Measurements from ENCODE around the gene GIPC2.
"Not testable (repeated sequence)": the region's sequence is repeated elsewhere in the genome, so short reads cannot be mapped to it uniquely, and the experiment has no call there.

GIPC2 gene

GRCh38 chr1:78080767-78081166 is 35.0 kb downstream of the GIPC2 start:
- Histone ChIP-seq H4K20me1 (ENCODE audit: control insufficient read depth, insufficient read depth, low read depth, low read length) (no peaks in the 10 kb centered on the region), H3K4me3 (ENCODE audit: low read length) (no peak overlapping the region), H3K4me2 (ENCODE audit: low read length) (no peak overlapping the region), H3K27ac (ENCODE audit: low read depth, low read length) (no peak overlapping the region), H3K9me3 (ENCODE audit: control insufficient read depth, insufficient read depth, low read length) (no peaks in the 10 kb centered on the region), H3K4me1 (ENCODE audit: control insufficient read depth, low read length) (no peaks in the 10 kb centered on the region), H3K27me3 (ENCODE audit: control insufficient read depth, low read length) (peaks cover 11% of the 10 kb centered on the region), H3K79me2 (ENCODE audit: control insufficient read depth, low read length) (no peaks in the 10 kb centered on the region), H3K36me3 (ENCODE audit: control insufficient read depth, low read length) (no peaks in the 10 kb centered on the region), H3F3A (ENCODE audit: control insufficient read depth, insufficient read depth) (no peaks in the 10 kb centered on the region), H3K9me2 (replicated peaks; ENCODE audit: control insufficient read depth, low read length) (no peaks in the 10 kb centered on the region)
- TF ChIP-seq CTCF (IDR thresholded peaks at IDR 0.05; ENCODE audit: low read depth, low read length, poor library complexity, severe bottlenecking): no peak
- no peak for TF ChIP-seq EZH2phosphoT487 (IDR thresholded peaks at IDR 0.05; ENCODE audit: borderline replicate concordance, low read length)

GRCh38 chr1:78081980-78082860 is 36.5 kb downstream of the GIPC2 start:
- Histone ChIP-seq H3F3A (ENCODE audit: control insufficient read depth, insufficient read depth) (no peaks in the 10 kb centered on the region), H3K4me2 (ENCODE audit: low read length) (no peak overlapping the region), H3K27ac (ENCODE audit: low read depth, low read length) (no peak overlapping the region), H3K4me1 (ENCODE audit: control insufficient read depth, low read length) (no peaks in the 10 kb centered on the region), H3K4me3 (ENCODE audit: low read length) (no peak overlapping the region), H3K9me3 (ENCODE audit: control insufficient read depth, insufficient read depth, low read length) (no peaks in the 10 kb centered on the region), H3K79me2 (ENCODE audit: control insufficient read depth, low read length) (no peaks in the 10 kb centered on the region), H4K20me1 (ENCODE audit: control insufficient read depth, insufficient read depth, low read depth, low read length) (no peaks in the 10 kb centered on the region), H3K9me2 (replicated peaks; ENCODE audit: control insufficient read depth, low read length) (no peaks in the 10 kb centered on the region), H3K36me3 (ENCODE audit: control insufficient read depth, low read length) (no peaks in the 10 kb centered on the region), H3K27me3 (ENCODE audit: control insufficient read depth, low read length) (peaks cover 11% of the 10 kb centered on the region)
- TF ChIP-seq EZH2phosphoT487 (IDR thresholded peaks at IDR 0.05; ENCODE audit: borderline replicate concordance, low read length): no peak
- TF ChIP-seq CTCF (IDR thresholded peaks at IDR 0.05; ENCODE audit: low read depth, low read length, poor library complexity, severe bottlenecking): no peak

GRCh38 chr1:78084639-78085038 is 38.9 kb downstream of the GIPC2 start:
- H3K4me1 ChIP-seq (ENCODE audit: control insufficient read depth, low read length); H3K9me3 ChIP-seq (ENCODE audit: control insufficient read depth, insufficient read depth, low read length); H3K27me3 ChIP-seq (ENCODE audit: control insufficient read depth, low read length); H3K9me2 ChIP-seq (replicated peaks; ENCODE audit: control insufficient read depth, low read length); H3K4me2 ChIP-seq (ENCODE audit: low read length); H3K79me2 ChIP-seq (ENCODE audit: control insufficient read depth, low read length); H3K36me3 ChIP-seq (ENCODE audit: control insufficient read depth, low read length); H3K27ac ChIP-seq (ENCODE audit: low read depth, low read length); H4K20me1 ChIP-seq (ENCODE audit: control insufficient read depth, insufficient read depth, low read depth, low read length); H3F3A ChIP-seq (ENCODE audit: control insufficient read depth, insufficient read depth); H3K4me3 ChIP-seq (ENCODE audit: low read length): not testable (repeated sequence)

GRCh38 chr1:78086697-78087096 is 40.9 kb downstream of the GIPC2 start:
- Histone ChIP-seq H3K79me2 (ENCODE audit: control insufficient read depth, low read length) (no peaks in the 10 kb centered on the region), H3K4me1 (ENCODE audit: control insufficient read depth, low read length) (no peaks in the 10 kb centered on the region), H3K4me3 (ENCODE audit: low read length) (no peak overlapping the region), H3K9me3 (ENCODE audit: control insufficient read depth, insufficient read depth, low read length) (no peaks in the 10 kb centered on the region), H3K4me2 (ENCODE audit: low read length) (no peak overlapping the region), H3K27me3 (ENCODE audit: control insufficient read depth, low read length) (peaks cover 8% of the 10 kb centered on the region), H3K36me3 (ENCODE audit: control insufficient read depth, low read length) (no peaks in the 10 kb centered on the region), H3K9me2 (replicated peaks; ENCODE audit: control insufficient read depth, low read length) (no peaks in the 10 kb centered on the region), H4K20me1 (ENCODE audit: control insufficient read depth, insufficient read depth, low read depth, low read length) (no peaks in the 10 kb centered on the region), H3K27ac (ENCODE audit: low read depth, low read length) (no peak overlapping the region), H3F3A (ENCODE audit: control insufficient read depth, insufficient read depth) (no peaks in the 10 kb centered on the region)
- TF ChIP-seq EZH2phosphoT487 (IDR thresholded peaks at IDR 0.05; ENCODE audit: borderline replicate concordance, low read length): no peak
- TF ChIP-seq CTCF (IDR thresholded peaks at IDR 0.05; ENCODE audit: low read depth, low read length, poor library complexity, severe bottlenecking): no peak
